ENCODE data around the gene PRRT1B.
"Not testable (repeated sequence)": the region's sequence is repeated elsewhere in the genome, so short reads cannot be mapped to it uniquely, and the experiment has no call there.

PRRT1B gene

GRCh38 chr9:131545003-131545785 lies at the start of gene PRRT1B:
Gene PRRT1B, plus strand, starts transcription at chr9:131545523. Its CDS starts 93 bp downstream, at chr9:131545616.
- DNase-seq (ENCODE audit: low read depth): no peak

- no peak for DNase-seq (ENCODE audit: low read depth)
These were observed 49.5 kb upstream of the PRRT1B start for GRCh38 chr9:131495785-131496184.

GRCh38 chr9:131496844-131497405 lies 48.4 kb upstream of the PRRT1B start:
- no peak for DNase-seq (ENCODE audit: low read depth)

- no peak for DNase-seq (ENCODE audit: low read depth)
These were observed 46.0 kb upstream of the PRRT1B start for GRCh38 chr9:131499254-131499767.

- DNase-seq (ENCODE audit: low read depth): peak; percentile 15
These were observed 44.9 kb upstream of the PRRT1B start for GRCh38 chr9:131500377-131500776.

GRCh38 chr9:131500939-131501541 lies 44.3 kb upstream of the PRRT1B start:
- peak; percentile 79 for DNase-seq (ENCODE audit: low read depth)

- peak; percentile 84 for DNase-seq (ENCODE audit: low read depth)
These were observed 42.3 kb upstream of the PRRT1B start, which contains the start of gene POMT1 for GRCh38 chr9:131502781-131503625. Gene POMT1, plus strand, starts transcription at chr9:131502918. Its CDS starts 1,301 bp downstream, at chr9:131504219.

- DNase-seq (ENCODE audit: low read depth): peak; percentile 69
These were observed 41.5 kb upstream of the PRRT1B start for GRCh38 chr9:131503626-131504465.

- no peak for DNase-seq (ENCODE audit: low read depth)
These were observed 40.3 kb upstream of the PRRT1B start for GRCh38 chr9:131505012-131505411.

GRCh38 chr9:131511416-131511815 lies 33.9 kb upstream of the PRRT1B start:
- no peak for DNase-seq (ENCODE audit: low read depth)

GRCh38 chr9:131511880-131512279 lies 33.4 kb upstream of the PRRT1B start:
- DNase-seq (ENCODE audit: low read depth): no peak

GRCh38 chr9:131513177-131513576 lies 32.1 kb upstream of the PRRT1B start:
- DNase-seq (ENCODE audit: low read depth): no peak

GRCh38 chr9:131515559-131516031 lies 29.7 kb upstream of the PRRT1B start:
- DNase-seq (ENCODE audit: low read depth): not testable (repeated sequence)

- no peak for DNase-seq (ENCODE audit: low read depth)
These were observed 29.2 kb upstream of the PRRT1B start for GRCh38 chr9:131516100-131516499.

GRCh38 chr9:131516930-131517329 lies 28.4 kb upstream of the PRRT1B start:
- DNase-seq (ENCODE audit: low read depth): no peak

- DNase-seq (ENCODE audit: low read depth): no peak
These were observed 27.5 kb upstream of the PRRT1B start for GRCh38 chr9:131517761-131518190.

- no peak for DNase-seq (ENCODE audit: low read depth)
These were observed 26.8 kb upstream of the PRRT1B start for GRCh38 chr9:131518553-131518952.

- DNase-seq (ENCODE audit: low read depth): no peak
These were observed 24.8 kb upstream of the PRRT1B start for GRCh38 chr9:131520503-131520902.

GRCh38 chr9:131521203-131521602 lies 24.1 kb upstream of the PRRT1B start:
- DNase-seq (ENCODE audit: low read depth): no peak

GRCh38 chr9:131521822-131522221 lies 23.5 kb upstream of the PRRT1B start:
- no peak for DNase-seq (ENCODE audit: low read depth)

All from ELR (cell line).